Measurements from ENCODE around the gene SPDYE4.
"Not testable (repeated sequence)": the region's sequence is repeated elsewhere in the genome, so short reads cannot be mapped to it uniquely, and the experiment has no call there.

SPDYE4 gene, protein sequence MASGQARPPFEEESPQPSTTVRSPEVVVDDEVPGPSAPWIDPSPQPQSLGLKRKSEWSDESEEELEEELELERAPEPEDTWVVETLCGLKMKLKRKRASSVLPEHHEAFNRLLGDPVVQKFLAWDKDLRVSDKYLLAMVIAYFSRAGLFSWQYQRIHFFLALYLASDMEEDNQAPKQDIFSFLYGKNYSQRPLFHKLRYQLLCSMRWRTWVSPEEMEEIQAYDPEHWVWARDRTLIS

DNA sequence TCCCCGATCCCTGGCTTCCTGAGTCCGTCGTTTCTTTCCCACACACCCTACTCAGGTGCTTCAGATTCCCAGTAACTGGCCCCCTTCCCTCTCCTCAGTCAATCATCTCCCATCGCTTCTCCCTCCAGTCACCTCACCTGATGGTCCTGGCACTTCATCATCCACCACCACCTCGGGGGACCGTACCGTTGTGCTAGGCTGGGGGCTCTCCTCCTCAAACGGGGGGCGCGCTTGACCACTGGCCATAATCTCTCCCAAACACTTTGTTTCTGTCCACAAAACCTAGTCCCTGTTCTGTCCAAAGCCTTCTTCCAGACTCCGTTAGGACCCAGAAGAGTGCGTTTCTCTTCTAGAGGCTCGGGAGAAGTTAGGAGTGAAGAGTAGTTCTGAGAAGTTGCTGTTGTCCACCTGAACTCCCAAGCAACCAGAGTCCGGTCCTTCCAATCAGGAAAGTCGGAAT lies at the start of gene SPDYE4:
SPDYE4 (minus strand) TSS at position 410 of the 460 bp plus-strand sequence; CDS start at position 246, 164 bp downstream.
- FAIRE-seq: no peak

DNA sequence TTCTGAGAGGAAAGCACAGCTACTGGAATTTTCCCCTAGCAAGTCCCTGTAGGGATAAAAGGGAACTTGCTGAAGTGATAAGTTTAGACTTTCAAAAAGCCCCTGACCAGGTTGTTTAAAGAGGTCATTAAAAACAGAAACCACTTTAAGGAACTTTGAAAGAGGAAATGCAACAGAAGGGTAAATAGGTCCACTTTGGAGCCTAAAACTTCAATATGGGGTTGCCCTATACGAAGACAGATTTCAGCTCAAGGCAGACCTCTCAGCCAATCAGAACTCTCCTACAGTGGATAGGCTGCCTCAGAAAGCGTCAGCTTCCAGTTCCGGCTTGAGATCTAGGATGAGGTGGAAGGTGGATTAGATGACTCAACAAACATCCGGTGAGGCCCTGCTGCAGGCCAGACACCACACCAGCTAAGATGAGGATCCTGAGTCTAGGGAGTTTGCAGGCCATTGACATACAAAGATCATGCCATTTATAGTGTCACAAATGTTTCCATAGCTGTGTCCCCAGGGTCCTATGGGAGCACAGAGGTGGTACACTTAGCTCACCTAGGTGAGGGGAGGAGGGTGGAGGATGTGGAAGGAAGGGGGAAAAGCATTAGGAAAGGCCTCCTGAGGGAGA lies 48.7 kb upstream of the SPDYE4 start:
- FAIRE-seq: no peak

DNA sequence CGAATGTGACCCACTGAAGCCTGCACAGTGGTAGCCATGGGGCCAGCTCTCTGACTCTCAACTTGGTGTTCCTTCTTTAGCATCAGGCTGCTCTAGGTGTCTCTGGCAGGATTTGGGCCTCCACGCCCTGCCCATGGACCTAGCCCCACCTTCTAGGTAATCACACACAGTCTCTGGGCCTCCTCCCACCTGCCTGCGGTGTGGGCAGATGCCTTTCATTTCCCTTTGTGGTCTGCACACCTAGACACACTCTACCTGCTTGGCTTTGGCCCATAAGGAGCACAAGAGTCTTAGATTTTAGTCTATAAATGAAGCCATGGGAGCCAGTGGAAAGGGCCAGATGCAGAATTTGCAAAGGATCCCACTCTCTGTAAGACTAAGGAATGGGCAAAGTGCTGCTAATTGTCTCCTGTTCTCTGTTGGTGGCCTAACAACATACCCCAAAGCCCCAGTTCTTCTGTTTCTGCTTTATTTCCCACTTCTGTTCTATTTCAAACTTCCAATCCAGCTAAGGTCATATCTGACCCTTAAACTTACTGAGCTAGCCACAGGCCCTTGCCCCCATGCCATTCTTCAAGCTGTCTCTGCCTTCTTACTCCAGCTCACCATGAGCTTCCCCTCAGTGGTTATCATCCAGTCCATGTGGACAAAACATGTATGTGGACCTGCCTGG lies 48.0 kb upstream of the SPDYE4 start:
- no peak for FAIRE-seq

DNA sequence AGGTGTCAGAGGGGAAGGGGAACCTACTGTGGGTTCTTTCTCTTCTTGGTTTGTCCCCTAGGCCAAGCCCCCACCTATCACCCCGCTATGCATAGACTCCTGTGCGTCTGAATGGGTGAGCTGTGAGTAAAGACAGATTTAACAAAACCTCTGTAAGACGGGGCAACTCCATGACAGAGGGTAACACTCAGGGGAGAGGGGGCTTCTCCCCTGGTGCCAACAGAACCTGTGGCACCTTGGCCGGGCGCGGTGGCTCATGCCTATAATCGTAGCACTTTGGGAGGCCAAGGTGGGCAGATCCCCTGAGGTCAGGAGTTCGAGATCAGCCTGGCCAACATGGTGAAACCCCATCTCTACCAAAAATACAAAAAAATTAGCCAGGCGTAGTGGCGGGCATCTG lies 47.0 kb upstream of the SPDYE4 start:
- FAIRE-seq: not testable (repeated sequence)

DNA sequence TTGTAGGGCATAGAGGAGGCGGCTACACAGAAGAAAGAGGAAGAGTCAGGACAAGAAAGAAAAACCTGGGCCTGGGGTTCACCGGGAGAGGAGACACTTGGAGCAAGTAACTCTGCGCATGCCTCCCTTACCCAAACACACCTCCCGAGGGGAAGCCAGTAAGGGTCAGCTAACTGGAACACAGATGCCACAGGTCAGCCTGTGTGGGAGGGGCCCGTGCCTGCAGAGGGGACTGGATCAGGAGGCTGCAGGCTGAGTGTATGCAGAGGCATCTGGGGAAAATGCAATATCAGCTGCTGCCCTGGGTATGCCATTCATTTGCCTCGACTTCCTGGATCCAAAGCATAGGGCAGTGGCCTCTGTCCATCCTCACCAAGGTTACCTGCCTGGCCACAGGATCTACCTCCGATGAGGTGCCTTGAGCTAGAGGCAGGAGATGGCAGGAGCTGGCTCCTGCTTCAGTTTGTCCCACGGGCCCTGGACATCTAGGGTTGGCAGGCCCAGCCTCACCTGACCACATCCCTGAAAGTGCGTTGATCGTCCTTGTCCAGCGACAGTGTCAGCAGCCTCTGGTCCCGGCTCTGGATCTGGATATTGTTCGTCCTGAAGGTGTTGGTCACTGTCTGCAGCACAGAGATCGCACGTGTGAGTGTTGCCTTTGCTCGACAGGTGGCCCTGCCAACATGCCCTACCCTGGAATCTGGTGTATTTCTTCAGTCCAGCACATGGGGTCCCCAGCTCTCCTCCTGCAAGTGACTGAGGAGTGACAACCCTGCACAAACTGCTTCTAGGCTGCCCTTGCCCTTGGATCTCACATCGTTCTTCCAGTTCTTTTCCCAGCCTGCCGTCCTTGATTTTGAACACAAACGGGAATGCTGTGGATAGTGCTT lies 45.4 kb upstream of the SPDYE4 start:
- no peak for FAIRE-seq

DNA sequence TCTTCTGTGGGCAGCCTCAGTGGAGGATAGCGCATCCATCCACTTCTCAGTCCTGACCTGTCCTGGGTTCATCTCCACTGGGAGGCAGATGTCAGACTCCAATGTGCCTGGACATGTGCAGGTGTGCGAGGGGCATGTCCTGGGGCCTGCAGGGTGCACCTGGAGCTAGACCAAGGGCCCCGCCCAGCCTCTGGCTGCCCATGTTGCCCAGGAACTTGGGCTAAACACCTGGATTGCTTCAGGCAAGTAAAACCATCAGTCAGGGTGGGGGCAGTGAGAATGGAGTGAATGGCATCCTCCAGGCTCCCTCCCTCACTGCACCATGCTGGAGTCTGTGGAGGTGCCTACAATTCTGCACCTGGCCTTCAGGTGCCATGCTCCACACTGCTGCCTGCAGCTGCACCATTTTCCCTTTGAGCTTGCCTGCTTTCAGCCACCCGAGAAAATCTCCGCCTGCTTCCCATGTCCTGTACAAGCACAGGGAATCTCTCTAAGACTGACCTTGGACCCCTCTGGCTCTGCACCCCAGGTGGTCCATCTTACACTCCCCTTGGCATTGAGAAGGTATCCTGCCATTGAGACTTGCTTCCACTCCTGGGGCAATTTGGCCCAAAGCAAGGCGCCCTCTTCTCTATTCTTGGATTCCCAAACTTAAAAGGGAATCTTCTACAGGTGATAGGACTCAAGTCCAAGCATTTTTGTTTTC lies 42.9 kb upstream of the SPDYE4 start:
- FAIRE-seq: no peak

DNA sequence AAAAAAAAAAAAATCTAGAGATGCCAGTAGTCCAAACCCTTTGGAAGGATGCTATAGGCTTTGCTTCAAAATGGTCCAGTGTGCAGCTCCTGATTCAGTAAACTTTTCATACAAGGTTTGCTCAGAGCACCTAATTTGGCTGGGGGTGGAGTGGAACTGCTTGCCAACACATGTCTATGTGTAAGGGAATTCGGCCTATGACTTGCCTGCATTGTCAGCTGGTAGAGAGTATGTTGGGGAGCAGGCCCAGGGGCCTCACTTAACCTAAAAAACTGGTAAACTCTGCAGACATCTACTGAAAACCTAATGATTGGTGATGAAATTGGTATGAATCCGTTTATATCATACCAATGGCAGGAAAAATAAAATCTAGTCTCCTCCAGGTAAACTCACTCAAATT lies 42.3 kb upstream of the SPDYE4 start:
- FAIRE-seq: no peak

DNA sequence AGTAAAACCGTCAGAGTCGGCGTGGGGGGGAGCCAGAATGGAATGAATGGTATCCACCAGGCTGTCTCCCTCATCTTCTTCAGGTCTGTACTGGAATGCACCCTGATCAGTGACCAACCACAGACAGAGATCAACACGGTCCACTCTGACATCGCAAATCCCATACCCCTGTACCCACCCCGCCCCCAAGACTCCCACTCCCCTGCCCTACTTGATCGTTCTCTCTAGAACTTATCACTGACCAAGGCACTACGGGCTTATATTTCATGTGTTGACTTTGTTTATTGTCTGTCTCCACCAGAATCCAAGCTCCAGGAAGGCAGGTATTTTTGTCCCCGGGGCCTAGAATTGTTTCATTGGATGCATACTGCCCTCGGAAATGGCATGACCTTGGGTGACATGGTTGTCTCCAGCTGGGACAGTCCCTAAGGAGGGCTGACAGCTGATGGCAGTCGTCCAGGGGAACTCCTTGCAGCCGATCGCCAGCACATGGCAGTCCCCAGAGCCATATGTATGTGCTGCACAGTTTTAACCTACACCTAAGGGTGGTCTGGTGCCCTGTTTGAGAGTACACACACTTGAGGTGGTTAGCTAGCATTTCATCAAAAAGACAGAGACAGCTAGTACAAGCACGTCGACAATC lies 41.3 kb upstream of the SPDYE4 start:
- FAIRE-seq: peak; percentile 61

DNA sequence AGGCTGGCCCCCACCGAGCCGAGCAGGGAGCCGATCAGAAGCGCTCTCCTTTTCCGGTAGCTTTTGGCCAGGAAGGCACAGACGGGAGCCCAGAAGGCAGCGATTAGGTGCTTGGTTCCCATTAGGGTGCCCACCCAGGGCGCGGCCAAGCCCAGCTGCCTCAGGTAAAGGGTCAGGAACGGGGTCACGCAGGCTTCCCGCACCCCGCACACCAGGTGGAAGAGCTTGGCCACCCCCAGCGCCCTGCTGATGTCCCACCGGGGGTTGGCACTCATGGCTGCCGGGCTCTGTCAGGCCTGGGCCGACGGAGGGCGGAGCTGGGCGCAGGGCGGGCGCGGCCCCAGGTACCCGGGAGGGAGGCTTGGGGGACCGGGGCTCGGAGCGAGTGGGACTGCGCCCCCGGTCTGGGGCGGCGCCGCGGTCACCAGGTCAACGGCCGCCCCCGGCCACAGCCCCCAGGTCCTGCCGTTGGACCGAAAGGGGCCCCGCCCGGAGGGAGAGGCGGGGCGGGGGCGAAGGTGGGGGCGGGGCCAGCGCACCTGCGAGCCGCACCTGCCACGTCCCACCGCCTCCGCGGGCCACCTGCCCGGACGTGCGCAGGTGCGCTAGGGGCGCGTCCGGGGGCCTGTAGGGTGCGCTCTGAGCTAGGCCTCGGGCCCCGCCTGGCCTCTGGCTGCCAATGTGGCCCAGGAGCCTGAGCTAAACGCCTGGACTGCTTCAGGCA lies 40.7 kb upstream of the SPDYE4 start, which contains the start of gene MFSD6L:
MFSD6L (minus strand) TSS at position 520 of the 724 bp plus-strand sequence; CDS start at position 275, 245 bp downstream.
- no peak for FAIRE-seq

DNA sequence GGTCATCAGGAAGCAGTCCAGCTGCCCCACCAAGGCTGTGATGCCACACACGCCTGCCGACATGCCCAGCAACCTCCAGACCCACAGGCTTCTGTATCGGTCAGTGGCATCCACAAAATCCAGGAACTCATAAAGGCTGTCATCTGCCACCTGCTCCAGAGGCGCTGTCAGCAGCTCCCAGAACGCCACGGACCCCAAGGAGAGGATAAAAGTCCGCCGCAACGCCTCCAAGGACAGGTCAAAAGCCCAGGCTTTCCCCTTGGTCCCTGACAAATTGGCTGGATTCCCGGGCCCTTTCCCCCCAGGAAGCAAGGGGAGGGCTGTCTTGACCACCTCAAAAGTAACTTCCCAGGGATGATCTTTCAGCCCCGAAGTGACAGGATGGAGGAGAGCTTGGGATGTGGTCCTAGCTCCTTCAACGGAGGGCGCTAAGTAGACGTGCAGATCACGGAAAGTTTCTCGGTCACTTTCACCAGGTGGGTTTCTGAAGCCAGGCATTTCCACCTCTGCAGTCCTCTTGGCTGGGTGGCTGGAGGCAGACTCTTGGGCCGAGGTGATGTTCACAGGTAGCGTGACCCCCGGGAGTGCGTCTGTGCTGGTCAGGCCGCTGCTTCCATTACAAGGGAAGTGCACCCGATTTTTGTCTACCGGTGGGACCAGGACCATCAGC lies 40.0 kb upstream of the SPDYE4 start:
- FAIRE-seq: no peak

DNA sequence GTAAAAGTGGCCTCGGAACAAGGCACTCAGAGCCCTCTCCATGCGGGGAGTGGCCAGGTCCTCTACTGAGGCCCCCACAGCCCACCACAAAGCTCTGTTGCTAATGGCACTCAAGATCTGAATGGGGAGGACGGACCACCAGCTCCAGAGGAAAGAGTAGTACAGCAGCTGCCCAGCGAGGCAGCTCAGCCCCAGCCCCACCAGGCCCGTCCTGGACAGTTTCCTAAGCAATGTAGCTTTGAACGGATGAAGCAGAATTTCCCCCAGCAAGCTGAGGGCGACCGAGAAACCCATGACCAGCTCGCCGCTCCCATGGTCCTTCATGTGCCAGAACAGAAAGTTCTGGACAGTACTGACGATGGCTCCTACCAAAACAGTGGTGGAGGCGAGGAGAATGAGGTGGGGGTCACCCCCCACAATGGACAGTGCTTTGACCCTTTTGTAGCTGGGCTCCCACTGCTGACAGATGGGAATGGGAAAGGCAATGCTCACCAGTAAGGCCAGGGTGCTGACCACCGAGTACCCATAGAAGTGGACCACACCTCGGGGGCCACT lies 39.4 kb upstream of the SPDYE4 start:
- FAIRE-seq: no peak

DNA sequence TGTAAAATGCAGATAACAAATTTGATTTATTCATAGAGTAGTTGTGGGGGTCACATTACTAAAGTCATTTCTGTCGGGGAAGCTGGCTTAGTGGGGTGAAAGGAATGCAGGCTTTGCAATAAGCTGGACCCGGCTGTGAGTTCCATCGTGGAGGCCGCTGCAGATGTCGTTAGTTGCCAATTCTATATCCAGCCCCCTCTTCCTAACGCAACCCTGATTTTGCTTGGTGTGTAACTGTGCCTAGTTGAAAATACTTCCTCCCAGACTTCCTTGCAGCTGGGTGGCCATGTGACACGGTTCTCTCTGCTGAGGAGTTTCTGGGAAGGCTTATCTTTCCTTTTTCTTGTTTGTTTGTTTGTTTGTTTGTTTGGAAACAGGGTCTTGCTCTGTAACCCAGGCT lies 36.3 kb upstream of the SPDYE4 start:
- no peak for FAIRE-seq

DNA sequence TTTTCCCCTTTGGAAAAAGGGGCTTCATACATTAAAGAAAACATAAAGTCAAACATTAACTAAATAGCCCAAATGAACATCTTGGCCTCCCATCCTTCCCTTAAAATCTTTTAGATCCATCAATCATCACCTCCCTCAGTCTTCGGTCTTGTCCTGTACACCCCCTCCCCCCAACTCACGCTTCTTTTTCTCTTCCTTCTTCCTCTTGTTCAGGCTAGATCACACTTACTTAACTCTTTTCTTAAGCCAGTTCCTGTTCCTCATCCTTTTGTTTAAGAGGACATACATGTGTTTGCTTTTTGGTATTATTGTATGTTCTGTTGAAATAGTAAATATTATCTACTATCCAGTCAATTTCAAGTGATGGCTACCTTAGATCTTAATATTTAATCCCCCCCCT lies 35.3 kb upstream of the SPDYE4 start:
- no peak for FAIRE-seq

DNA sequence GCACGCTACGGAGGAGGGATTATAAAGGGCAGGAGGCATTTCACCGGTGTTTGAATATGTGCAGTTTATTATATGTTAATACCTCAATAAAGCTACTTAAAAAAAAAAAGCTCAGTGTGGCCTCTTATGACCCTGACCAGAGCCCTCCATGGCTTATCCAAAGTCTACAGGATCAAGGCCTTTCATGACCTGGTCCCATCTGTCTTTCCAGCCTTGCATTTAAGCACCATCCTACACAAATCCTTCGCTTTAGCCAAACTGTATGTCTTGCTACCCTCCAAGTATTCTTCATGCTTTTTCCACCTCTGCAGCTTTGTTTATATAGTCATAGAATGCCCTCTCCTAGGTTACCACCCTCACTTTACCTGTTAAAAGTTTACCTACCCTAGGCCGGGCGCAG lies 34.3 kb upstream of the SPDYE4 start:
- FAIRE-seq: no peak

DNA sequence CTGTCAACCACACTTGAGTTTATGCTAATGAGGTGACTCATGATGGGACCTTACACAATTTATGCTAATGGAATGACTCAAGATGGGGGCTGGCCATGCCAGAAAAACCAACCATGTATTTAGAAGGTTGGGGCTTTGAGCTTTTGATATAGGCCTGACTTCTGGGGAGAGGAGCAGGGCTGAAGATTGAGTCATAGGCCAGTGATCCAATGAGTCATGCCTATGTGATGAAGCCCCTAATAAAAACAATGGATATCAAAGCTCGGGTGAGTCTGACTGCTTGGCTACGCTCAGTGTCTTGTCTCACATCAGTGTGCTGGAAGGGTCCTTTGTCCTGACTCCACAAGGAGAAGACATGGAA lies 33.5 kb upstream of the SPDYE4 start:
- FAIRE-seq: no peak

DNA sequence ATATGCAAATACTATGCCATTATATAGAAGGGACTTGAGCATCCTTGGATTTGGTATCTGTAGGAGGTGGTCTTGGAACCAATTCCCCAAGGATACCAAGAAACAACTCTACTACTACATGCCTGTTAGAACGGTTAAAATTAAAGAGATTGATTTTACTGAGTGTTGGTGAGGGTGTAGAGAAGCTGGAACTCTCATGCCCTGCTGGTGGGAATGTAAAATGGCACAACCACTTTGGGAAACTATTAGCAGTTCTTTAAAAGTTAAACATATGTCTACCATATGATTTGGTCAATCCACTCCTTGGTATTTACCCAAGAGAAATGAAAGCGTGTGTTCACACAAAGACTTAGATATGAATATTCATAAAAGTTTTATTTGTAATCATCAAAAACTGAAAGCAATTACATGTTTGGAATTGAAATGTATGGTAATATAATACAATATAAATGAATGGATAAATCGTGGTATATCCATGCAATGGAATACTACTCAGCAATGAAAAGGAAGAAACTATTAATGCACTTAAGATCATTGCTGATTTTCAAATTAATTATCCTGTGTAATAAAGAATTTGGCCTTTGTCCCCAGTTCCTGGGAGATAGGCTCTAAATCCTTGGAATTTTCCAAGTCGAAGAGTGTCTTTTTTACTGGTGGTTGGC lies 33.0 kb upstream of the SPDYE4 start:
- FAIRE-seq: no peak

DNA sequence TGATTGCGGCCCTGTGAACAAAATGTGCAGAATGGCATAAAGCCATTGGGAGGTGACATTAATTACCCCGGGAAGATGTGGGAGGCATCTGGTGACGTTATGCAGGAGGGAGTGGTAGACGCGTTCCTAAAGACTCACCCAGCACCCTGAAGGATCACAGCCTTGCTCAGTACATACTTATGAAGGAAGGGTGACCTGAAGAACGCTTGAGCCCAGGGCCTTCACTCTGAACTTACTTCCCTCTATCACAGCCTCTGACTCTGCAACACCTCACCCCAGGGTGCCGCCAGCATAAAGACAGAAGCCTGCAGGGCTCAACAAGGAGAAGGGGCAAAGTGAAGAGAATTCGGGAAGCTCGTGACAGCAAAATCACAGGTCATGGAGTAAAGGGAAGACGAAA lies 31.4 kb upstream of the SPDYE4 start:
- FAIRE-seq: no peak

DNA sequence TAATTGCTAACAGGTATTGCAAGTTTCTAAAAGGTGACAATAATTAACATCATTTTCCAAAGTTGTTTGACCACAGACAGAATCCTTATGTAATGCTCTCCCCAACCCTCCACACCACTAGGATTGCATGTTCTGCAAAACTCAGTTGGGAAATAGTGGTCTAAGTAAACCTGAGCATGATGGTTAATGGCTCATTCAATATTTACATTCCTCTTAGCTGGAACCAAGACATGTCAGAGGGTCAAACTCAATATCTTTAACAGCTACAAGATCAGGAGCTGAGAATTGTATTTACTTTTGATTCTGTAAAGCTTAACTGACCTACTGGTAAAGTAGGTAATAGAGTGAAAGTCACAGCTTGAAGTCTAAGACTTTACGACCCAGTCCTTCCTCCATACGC lies 30.7 kb upstream of the SPDYE4 start:
- no peak for FAIRE-seq

DNA sequence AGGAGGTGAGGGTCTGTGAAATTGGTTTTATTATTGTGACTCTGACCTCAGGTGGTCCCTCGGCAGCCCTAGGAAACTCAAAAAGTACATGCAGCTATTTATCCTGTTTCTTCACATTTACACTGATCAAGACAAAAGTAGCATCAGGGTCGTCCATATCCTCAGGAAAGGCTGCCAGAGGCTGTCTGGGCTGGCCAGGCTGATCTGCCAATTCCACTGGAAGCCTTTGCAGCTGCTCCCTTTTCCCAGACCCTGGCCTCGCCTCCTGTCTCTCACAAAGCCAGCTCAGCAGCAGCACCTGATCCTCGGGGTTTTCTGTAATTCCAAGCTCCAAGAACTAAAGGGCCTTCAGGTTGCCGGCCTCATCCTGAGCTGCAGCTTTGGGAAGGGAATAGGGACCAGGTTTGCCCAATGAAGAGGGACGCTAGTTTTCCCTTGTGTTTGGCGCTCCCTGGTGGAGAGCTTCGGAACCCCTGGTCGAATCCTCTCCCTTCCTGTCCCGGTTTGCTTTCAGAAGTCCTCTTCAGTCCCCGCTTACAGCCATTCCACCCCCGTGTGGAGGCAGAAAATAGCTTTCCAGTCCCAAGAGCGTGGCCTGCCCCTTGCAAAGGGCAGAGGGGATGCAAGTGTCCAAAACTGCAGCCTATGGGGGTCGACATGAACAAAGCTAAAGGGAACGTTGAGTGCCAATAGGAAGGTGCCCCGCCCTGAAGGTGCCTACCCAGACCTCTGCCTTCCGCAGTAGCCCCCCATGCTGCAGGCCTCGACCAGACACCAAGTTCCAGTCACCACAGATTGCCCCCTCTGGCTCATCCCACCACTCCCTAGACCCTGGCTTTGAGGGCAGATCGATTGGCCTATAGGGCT lies 27.4 kb upstream of the SPDYE4 start:
- no peak for FAIRE-seq

Data from islet of Langerhans (tissue), 1 donor.